HepG2 (cell line): ENCODE results near the gene PSENEN. TPM values are rescaled to one million over a fixed set of nuclear protein-coding genes. Genes with fewer than 3 reads are reported as not detected.

Source experiments
- HES4 ChIP-seq: sonication (generic); formaldehyde crosslinking; IDR thresholded peaks from 2 replicates; pipeline ENCODE4 v1.9.0; 2021; ENCODE audit warnings: mild to moderate bottlenecking, missing genetic modification reagents, borderline replicate concordance
- HOXD1 ChIP-seq: sonication (generic); formaldehyde crosslinking; IDR thresholded peaks from 2 replicates; pipeline ENCODE4 v1.5.0; 2020; ENCODE audit warnings: missing genetic modification reagents
- IRF2 ChIP-seq: IDR thresholded peaks from 2 replicates; pipeline ENCODE4 v1.6.1; 2018; ENCODE audit warnings: missing genetic modification reagents, missing compliant biosample characterization
- JARID2 ChIP-seq: sonication (generic); formaldehyde crosslinking; IDR thresholded peaks from 2 replicates; pipeline ENCODE4 v1.8.1; 2023; ENCODE audit warnings: missing genetic modification reagents, inconsistent platforms; ENCODE audit not compliant: insufficient replicate concordance
- KMT2A ChIP-seq: sonication (generic); formaldehyde crosslinking; IDR thresholded peaks from 2 replicates; pipeline ENCODE4 v1.4.0; 2020; ENCODE audit warnings: missing genetic modification reagents
- NAIF1 ChIP-seq: sonication (generic); formaldehyde crosslinking; IDR thresholded peaks from 2 replicates; pipeline ENCODE4 v1.5.0; 2020; ENCODE audit warnings: mild to moderate bottlenecking, missing genetic modification reagents, borderline replicate concordance
- NFKB2 ChIP-seq: sonication (generic); formaldehyde crosslinking; IDR thresholded peaks from 2 replicates; pipeline ENCODE4 v1.4.0; 2020; ENCODE audit warnings: missing genetic modification reagents, borderline replicate concordance
- PHF8 ChIP-seq: sonication (generic); formaldehyde crosslinking; IDR thresholded peaks from 2 replicates; pipeline ENCODE4 v1.5.0; 2020; ENCODE audit warnings: missing genetic modification reagents
- RCOR2 ChIP-seq: IDR thresholded peaks from 2 replicates; pipeline ENCODE4 v1.6.1; 2016; ENCODE audit warnings: missing biosample characterization, missing genetic modification reagents
- SIN3B ChIP-seq: fragments of 150-350 bp; IDR thresholded peaks from 2 replicates; pipeline ENCODE4 v1.6.1; 2014; ENCODE audit warnings: low read length
- SKI ChIP-seq: fragments of 450-650 bp; IDR thresholded peaks from one replicate; pipeline ENCODE4 v1.6.1; 2018; ENCODE audit warnings: mild to moderate bottlenecking; ENCODE audit not compliant: partially characterized antibody
- SRSF4 ChIP-seq: fragments of 200-400 bp; formaldehyde crosslinking; IDR thresholded peaks from one replicate; pipeline ENCODE4 v1.6.1; 2018; ENCODE audit warnings: mild to moderate bottlenecking, low read depth, low read length, moderate library complexity; ENCODE audit not compliant: poor library complexity, severe bottlenecking
- SSRP1 ChIP-seq: IDR thresholded peaks from 2 replicates; pipeline ENCODE4 v1.6.1; 2016; ENCODE audit warnings: control low read depth
- ZC3H13 ChIP-seq: sonication (generic); formaldehyde crosslinking; IDR thresholded peaks from 2 replicates; pipeline ENCODE4 v1.8.1; 2023; ENCODE audit warnings: mild to moderate bottlenecking, missing genetic modification reagents, moderate library complexity
- ZFP90 ChIP-seq: sonication (generic); formaldehyde crosslinking; IDR thresholded peaks from 2 replicates; pipeline ENCODE4 v1.8.0; 2022; ENCODE audit warnings: missing genetic modification reagents, mild to moderate bottlenecking, inconsistent platforms, borderline replicate concordance
- ZIK1 ChIP-seq: sonication (generic); formaldehyde crosslinking; IDR thresholded peaks from 2 replicates; pipeline ENCODE4 v1.5.0; 2020; ENCODE audit warnings: mild to moderate bottlenecking, low read depth, missing genetic modification reagents, borderline replicate concordance
- ZKSCAN1 ChIP-seq: fragments of 150-350 bp; IDR thresholded peaks from 2 replicates; pipeline ENCODE4 v1.6.1; 2014; ENCODE audit warnings: low read length
- ZNF20 ChIP-seq: sonication (generic); formaldehyde crosslinking; IDR thresholded peaks from 2 replicates; pipeline ENCODE4 v1.4.0; 2020; ENCODE audit warnings: mild to moderate bottlenecking, moderate library complexity, missing genetic modification reagents
- ZNF263 ChIP-seq: sonication (generic); formaldehyde crosslinking; IDR thresholded peaks from 2 replicates; pipeline ENCODE4 v1.4.0; 2020; ENCODE audit warnings: missing genetic modification reagents
- ZNF317 ChIP-seq: sonication (generic); formaldehyde crosslinking; IDR thresholded peaks from 2 replicates; pipeline ENCODE4 v1.5.0; 2020; ENCODE audit warnings: mild to moderate bottlenecking, missing genetic modification reagents
- ZNF674 ChIP-seq: sonication (generic); formaldehyde crosslinking; IDR thresholded peaks from 2 replicates; pipeline ENCODE4 v1.5.0; 2020; ENCODE audit warnings: low read depth, mild to moderate bottlenecking, missing genetic modification reagents
- ZNF710 ChIP-seq: sonication (generic); formaldehyde crosslinking; IDR thresholded peaks from 2 replicates; pipeline ENCODE4 v1.5.0; 2020; ENCODE audit warnings: mild to moderate bottlenecking, missing genetic modification reagents, borderline replicate concordance
- polyA plus RNA-seq, 8 experiments: library from polyadenylated mRNA; depleted of rRNA in 3 of 8; stranded (reverse) in 7 of 8; unstranded in 1 of 8; fragments of >200 nt; fragmentation: Illumina TruSeq in 4 of 8; extraction: Trizol in 4 of 8; gene quantifications; 2 replicates each; pipeline versions ENCODE4 v1.2.1 to v1.2.3, GENCODE V29; 2011 to 2016; ENCODE audit warnings: low read depth in 4 of 8, missing spikeins in 1 of 8, mixed read lengths in 1 of 8; ENCODE audit not compliant: insufficient read depth in 1 of 8
- total RNA-seq, 5 experiments: library from RNA; depleted of rRNA; stranded (reverse); fragments of >200 nt; fragmentation: Illumina TruSeq; extraction: Trizol; gene quantifications; 2 replicates each; pipeline ENCODE4 v1.2.3, GENCODE V29; 2016; ENCODE audit warnings: low read depth in 1 of 5
- TF ChIP-seq, protein P1 (sequence below): sonication (generic); formaldehyde crosslinking; IDR thresholded peaks from 2 replicates; pipeline ENCODE4 v1.4.0; 2020; ENCODE audit warnings: missing genetic modification reagents, borderline replicate concordance
- TF ChIP-seq, protein P2 (sequence below): sonication (generic); formaldehyde crosslinking; IDR thresholded peaks from 2 replicates; pipeline ENCODE4 v1.5.0; 2020; ENCODE audit warnings: mild to moderate bottlenecking, missing genetic modification reagents, borderline replicate concordance

PSENEN gene
- total and polyA plus RNA-seq, 2 of the 13 experiments (the other 11 are each of a cell fraction or from before 2014, with no cell fraction given) = 16.9 to 34.2 TPM

- TF ChIP-seq SRSF4 (no peak), ZNF263 (CRISPR knock-in tag) (no peak), ZNF710 (CRISPR knock-in tag) (no peak), NFKB2 (CRISPR knock-in tag) (no peak), ZNF674 (CRISPR knock-in tag) (no peak), SKI (no peak), SIN3B (peak; percentile 31; the same call in 1 of the 2 replicates), ZKSCAN1 (no peak), NAIF1 (CRISPR knock-in tag) (0 out of 2 replicates have a peak, but pooled peaks have one; percentile 36), HES4 (CRISPR knock-in tag) (no peak), IRF2 (peak; percentile 73; the same call in 1 of the 2 replicates), ZIK1 (CRISPR knock-in tag) (no peak), HOXD1 (CRISPR knock-in tag) (no peak), ZFP90 (no peak), KMT2A (CRISPR knock-in tag) (no peak), PHF8 (CRISPR knock-in tag) (0 out of 2 replicates have a peak, but pooled peaks have one; percentile 23), JARID2 (CRISPR knock-in tag) (no peak), ZNF20 (CRISPR knock-in tag) (no peak), ZNF317 (no peak), SSRP1 (CRISPR knock-in tag) (no peak), RCOR2 (CRISPR knock-in tag) (no peak), ZC3H13 (CRISPR knock-in tag) (no peak)
- TF ChIP-seq, protein P1, sequence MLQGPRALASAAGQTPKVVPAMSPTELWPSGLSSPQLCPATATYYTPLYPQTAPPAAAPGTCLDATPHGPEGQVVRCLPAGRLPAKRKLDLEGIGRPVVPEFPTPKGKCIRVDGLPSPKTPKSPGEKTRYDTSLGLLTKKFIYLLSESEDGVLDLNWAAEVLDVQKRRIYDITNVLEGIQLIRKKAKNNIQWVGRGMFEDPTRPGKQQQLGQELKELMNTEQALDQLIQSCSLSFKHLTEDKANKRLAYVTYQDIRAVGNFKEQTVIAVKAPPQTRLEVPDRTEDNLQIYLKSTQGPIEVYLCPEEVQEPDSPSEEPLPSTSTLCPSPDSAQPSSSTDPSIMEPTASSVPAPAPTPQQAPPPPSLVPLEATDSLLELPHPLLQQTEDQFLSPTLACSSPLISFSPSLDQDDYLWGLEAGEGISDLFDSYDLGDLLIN (CRISPR knock-in tag) = no peak
- TF ChIP-seq, protein P2, sequence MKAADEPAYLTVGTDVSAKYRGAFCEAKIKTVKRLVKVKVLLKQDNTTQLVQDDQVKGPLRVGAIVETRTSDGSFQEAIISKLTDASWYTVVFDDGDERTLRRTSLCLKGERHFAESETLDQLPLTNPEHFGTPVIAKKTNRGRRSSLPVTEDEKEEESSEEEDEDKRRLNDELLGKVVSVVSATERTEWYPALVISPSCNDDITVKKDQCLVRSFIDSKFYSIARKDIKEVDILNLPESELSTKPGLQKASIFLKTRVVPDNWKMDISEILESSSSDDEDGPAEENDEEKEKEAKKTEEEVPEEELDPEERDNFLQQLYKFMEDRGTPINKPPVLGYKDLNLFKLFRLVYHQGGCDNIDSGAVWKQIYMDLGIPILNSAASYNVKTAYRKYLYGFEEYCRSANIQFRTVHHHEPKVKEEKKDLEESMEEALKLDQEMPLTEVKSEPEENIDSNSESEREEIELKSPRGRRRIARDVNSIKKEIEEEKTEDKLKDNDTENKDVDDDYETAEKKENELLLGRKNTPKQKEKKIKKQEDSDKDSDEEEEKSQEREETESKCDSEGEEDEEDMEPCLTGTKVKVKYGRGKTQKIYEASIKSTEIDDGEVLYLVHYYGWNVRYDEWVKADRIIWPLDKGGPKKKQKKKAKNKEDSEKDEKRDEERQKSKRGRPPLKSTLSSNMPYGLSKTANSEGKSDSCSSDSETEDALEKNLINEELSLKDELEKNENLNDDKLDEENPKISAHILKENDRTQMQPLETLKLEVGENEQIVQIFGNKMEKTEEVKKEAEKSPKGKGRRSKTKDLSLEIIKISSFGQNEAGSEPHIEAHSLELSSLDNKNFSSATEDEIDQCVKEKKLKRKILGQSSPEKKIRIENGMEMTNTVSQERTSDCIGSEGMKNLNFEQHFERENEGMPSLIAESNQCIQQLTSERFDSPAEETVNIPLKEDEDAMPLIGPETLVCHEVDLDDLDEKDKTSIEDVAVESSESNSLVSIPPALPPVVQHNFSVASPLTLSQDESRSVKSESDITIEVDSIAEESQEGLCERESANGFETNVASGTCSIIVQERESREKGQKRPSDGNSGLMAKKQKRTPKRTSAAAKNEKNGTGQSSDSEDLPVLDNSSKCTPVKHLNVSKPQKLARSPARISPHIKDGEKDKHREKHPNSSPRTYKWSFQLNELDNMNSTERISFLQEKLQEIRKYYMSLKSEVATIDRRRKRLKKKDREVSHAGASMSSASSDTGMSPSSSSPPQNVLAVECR = 0 out of 2 replicates have a peak, but pooled peaks have one; percentile 41
These were observed at the start of gene PSENEN, which contains the start of gene U2AF1L4 (continued) for GRCh38 chr19:35745328-35746086.
